Tibial nerve (tissue), 4 donors: ENCODE measurements around the gene IL20RA.

ENCODE experiments used
- EP300 ChIP-seq, 2 donors: sonication (generic); formaldehyde crosslinking; IDR thresholded peaks; one replicate each; pipeline ENCODE4 v1.6.1; 2017; ENCODE audit warnings: antibody characterized with exemption in 2 of 2, mild to moderate bottlenecking in 1 of 2
- POLR2A ChIP-seq, 2 donors: fragments of 450-650 bp; IDR thresholded peaks; one replicate each; pipeline ENCODE4 v1.6.1; 2017; ENCODE audit warnings: antibody characterized with exemption in 2 of 2, mild to moderate bottlenecking in 2 of 2, moderate library complexity in 2 of 2
- TF ChIP-seq, protein P1 (sequence below), 5 experiments: fragments of 200-600 bp in 3 of 5; fragments of 450-650 bp in 2 of 5; sonication (generic) in 3 of 5; IDR thresholded peaks; one replicate each; pipeline ENCODE4 v1.5.1; 2016 to 2019; ENCODE audit warnings: antibody characterized with exemption in 5 of 5, mild to moderate bottlenecking in 3 of 5, moderate library complexity in 2 of 5

DNA sequence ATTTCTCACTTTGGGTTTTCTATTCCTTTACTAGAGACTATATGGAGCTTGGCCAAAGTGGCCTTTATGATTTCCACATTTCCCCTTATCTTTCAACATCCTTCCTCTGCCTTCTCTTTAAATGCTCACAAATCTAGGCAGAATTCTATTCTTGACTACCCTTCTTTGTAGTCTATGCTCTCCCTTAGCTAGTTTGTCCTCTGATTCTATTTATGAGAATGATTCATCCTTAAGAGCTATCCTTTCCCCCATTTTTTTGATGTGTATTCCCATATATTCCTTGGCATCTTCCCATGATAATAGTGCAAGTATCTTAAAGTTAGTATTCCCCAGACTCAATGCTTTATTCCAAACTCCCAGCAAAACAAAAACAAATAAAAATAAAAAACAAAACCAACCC lies 53.1 kb downstream of the IL20RA start:
- TF ChIP-seq POLR2A (IDR thresholded peaks at IDR 0.05) (no peak), EP300 (IDR thresholded peaks at IDR 0.05) (no peak)
- TF ChIP-seq, protein P1, sequence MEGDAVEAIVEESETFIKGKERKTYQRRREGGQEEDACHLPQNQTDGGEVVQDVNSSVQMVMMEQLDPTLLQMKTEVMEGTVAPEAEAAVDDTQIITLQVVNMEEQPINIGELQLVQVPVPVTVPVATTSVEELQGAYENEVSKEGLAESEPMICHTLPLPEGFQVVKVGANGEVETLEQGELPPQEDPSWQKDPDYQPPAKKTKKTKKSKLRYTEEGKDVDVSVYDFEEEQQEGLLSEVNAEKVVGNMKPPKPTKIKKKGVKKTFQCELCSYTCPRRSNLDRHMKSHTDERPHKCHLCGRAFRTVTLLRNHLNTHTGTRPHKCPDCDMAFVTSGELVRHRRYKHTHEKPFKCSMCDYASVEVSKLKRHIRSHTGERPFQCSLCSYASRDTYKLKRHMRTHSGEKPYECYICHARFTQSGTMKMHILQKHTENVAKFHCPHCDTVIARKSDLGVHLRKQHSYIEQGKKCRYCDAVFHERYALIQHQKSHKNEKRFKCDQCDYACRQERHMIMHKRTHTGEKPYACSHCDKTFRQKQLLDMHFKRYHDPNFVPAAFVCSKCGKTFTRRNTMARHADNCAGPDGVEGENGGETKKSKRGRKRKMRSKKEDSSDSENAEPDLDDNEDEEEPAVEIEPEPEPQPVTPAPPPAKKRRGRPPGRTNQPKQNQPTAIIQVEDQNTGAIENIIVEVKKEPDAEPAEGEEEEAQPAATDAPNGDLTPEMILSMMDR (IDR thresholded peaks at IDR 0.05): no peak
